ENCODE results near the gene HS1BP3. TPM values are rescaled to one million over a fixed set of nuclear protein-coding genes. Genes with fewer than 3 reads are reported as not detected.

Gene HS1BP3
- total RNA-seq, 1 donor from 2014 or later = 16.5 TPM

DNA sequence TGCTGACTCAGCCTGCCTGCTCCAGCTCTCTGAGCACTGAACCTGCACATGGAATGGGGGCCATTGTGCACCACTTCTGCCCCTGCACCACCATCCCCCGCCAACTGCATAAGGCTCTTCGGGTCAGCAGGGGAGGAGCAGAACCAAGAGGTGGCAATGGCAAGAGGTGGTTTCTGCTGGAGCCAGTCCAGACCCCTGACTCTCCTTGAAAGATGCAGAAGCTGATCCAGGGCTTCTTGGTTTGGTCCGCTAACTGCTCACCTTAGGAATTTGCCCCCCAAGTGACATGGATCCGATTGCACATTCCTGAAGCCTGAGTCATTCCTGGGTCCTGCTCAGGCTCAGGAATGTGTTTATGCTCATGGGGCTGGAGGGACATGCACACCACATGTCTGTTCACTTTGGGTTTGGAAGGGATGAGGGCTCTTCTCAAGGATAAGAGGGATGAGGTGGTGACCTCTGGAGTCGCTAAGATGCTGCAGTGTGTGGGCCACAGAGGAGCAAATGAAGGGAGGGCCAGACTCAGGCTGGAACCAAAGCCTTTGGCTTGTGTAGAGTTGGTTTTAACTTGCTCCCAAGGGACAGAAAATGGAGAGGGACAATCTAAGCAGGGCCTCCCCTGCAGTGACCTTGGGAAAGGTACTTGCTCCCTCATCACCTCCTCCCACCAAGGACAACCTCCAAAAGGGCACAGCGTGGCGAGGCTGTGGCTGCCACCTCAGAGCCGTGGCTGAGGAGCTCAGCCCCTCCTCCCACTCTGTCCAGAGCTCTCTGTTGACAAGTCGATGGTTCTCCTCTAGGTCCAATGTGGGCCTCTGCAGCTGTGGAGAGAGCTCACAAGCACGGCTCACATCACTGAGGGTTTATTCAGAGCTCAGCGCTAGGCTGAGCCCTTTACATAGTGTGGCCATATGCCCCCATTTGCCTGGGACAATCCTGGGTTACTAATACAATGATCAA is 66.2 kb downstream of the HS1BP3 start:
- Mint-ChIP-seq H3K4me3 (ENCODE audit: low read depth) (no peak overlapping the region), H3K4me1 (ENCODE audit: low read depth) (peaks cover 23% of the 10 kb centered on the region), H3K9me3 (ENCODE audit: low read depth) (no peaks in the 10 kb centered on the region), H3K27ac (peak overlapping the region; percentile 94), H3K27me3 (peaks cover 3% of the 10 kb centered on the region), H3K36me3 (ENCODE audit: insufficient read depth) (no peaks in the 10 kb centered on the region)
- TF ChIP-seq, protein P1, sequence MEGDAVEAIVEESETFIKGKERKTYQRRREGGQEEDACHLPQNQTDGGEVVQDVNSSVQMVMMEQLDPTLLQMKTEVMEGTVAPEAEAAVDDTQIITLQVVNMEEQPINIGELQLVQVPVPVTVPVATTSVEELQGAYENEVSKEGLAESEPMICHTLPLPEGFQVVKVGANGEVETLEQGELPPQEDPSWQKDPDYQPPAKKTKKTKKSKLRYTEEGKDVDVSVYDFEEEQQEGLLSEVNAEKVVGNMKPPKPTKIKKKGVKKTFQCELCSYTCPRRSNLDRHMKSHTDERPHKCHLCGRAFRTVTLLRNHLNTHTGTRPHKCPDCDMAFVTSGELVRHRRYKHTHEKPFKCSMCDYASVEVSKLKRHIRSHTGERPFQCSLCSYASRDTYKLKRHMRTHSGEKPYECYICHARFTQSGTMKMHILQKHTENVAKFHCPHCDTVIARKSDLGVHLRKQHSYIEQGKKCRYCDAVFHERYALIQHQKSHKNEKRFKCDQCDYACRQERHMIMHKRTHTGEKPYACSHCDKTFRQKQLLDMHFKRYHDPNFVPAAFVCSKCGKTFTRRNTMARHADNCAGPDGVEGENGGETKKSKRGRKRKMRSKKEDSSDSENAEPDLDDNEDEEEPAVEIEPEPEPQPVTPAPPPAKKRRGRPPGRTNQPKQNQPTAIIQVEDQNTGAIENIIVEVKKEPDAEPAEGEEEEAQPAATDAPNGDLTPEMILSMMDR (IDR thresholded peaks at IDR 0.05; ENCODE audit: unreplicated experiment) = no peak
- DNase-seq (ENCODE audit: low spot score, unreplicated experiment) = peak; percentile 50

- H3K9me3 Mint-ChIP-seq (ENCODE audit: low read depth) = no peaks in the 10 kb centered on the region
- TF ChIP-seq, protein P1 (IDR thresholded peaks at IDR 0.05; ENCODE audit: unreplicated experiment) = no peak
- H3K4me3 Mint-ChIP-seq (ENCODE audit: low read depth) = no peak overlapping the region
- peak overlapping the region; percentile 94 for H3K27ac Mint-ChIP-seq
- no peaks in the 10 kb centered on the region for H3K36me3 Mint-ChIP-seq (ENCODE audit: insufficient read depth)
- DNase-seq (ENCODE audit: low spot score, unreplicated experiment) = no peak
- peaks cover 23% of the 10 kb centered on the region for H3K4me1 Mint-ChIP-seq (ENCODE audit: low read depth)
- peaks cover 3% of the 10 kb centered on the region for H3K27me3 Mint-ChIP-seq
Measured at GRCh38 chr2:20584045-20584398, 66.9 kb downstream of the HS1BP3 start.

GRCh38 chr2:20583425-20583881 is 67.4 kb downstream of the HS1BP3 start:
- Mint-ChIP-seq H3K4me3 (ENCODE audit: low read depth) (no peak overlapping the region), H3K27me3 (peaks cover 3% of the 10 kb centered on the region), H3K27ac (peak overlapping the region; percentile 45), H3K4me1 (ENCODE audit: low read depth) (peaks cover 23% of the 10 kb centered on the region), H3K9me3 (ENCODE audit: low read depth) (no peaks in the 10 kb centered on the region), H3K36me3 (ENCODE audit: insufficient read depth) (no peaks in the 10 kb centered on the region)
- DNase-seq (ENCODE audit: low spot score, unreplicated experiment) = no peak
- TF ChIP-seq, protein P1 (IDR thresholded peaks at IDR 0.05; ENCODE audit: unreplicated experiment) = no peak

DNA sequence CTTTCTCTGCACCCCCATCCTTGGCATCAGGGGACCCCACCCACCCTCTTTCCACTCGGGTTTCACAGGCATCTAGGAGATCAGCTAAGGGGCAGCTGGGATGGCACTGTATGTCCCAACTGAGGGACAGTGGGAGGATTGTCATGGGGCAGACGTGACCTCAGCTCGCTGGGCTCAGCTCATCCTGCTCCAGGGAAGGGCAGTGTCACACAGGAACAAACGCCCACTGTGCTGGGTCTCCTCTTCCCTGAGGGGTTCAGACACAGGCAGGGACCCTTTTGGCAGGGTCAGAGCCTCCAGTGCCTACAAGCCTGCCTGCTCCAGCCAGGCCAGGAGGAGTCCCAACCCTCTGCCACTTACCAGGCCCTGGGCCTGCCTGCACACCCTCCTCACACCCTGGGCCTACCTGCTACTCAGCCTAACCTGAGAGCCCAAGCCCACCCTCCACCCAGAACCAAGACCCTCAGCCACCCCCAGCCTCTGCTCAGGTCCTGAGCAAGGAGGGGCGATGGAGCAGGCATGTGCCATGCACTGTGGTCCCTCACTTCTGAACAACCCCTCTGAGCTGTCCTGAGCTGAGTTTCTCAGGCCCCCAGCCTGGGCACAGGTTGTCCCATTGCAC is 68.2 kb downstream of the HS1BP3 start:
- H3K9me3 Mint-ChIP-seq (ENCODE audit: low read depth) = no peaks in the 10 kb centered on the region
- H3K27ac Mint-ChIP-seq = no peak overlapping the region
- peaks cover 3% of the 10 kb centered on the region for H3K27me3 Mint-ChIP-seq
- H3K36me3 Mint-ChIP-seq (ENCODE audit: insufficient read depth) = no peaks in the 10 kb centered on the region
- TF ChIP-seq, protein P1 (IDR thresholded peaks at IDR 0.05; ENCODE audit: unreplicated experiment) = no peak
- H3K4me1 Mint-ChIP-seq (ENCODE audit: low read depth) = peaks cover 23% of the 10 kb centered on the region
- no peak for DNase-seq (ENCODE audit: low spot score, unreplicated experiment)
- H3K4me3 Mint-ChIP-seq (ENCODE audit: low read depth) = no peak overlapping the region

- H3K27ac Mint-ChIP-seq = no peak overlapping the region
- H3K4me1 Mint-ChIP-seq (ENCODE audit: low read depth) = peaks cover 23% of the 10 kb centered on the region
- DNase-seq (ENCODE audit: low spot score, unreplicated experiment) = no peak
- H3K4me3 Mint-ChIP-seq (ENCODE audit: low read depth) = no peak overlapping the region
- TF ChIP-seq, protein P1 (IDR thresholded peaks at IDR 0.05; ENCODE audit: unreplicated experiment) = no peak
- no peaks in the 10 kb centered on the region for H3K27me3 Mint-ChIP-seq
- H3K36me3 Mint-ChIP-seq (ENCODE audit: insufficient read depth) = no peaks in the 10 kb centered on the region
- no peaks in the 10 kb centered on the region for H3K9me3 Mint-ChIP-seq (ENCODE audit: low read depth)
Measured at GRCh38 chr2:20580690-20581437, 70.0 kb downstream of the HS1BP3 start.
